Hepatocyte (in vitro differentiated cells): Measurements from ENCODE around the gene POT1. TPM values are rescaled to one million over a fixed set of nuclear protein-coding genes. Genes with fewer than 3 reads are reported as not detected.

Experiments
- DNase-seq: peaks from one replicate; pipeline ENCODE4 v3.0.0-alpha.2; 2016; ENCODE audit warnings: low spot score
- H2AFZ ChIP-seq: fragments of 200-600 bp; sonication (generic); 2 replicates; pipeline ENCODE4 v1.6.0; 2016; ENCODE audit warnings: antibody characterized with exemption, mild to moderate bottlenecking
- H3K27ac ChIP-seq: fragments of 200-600 bp; sonication (generic); 2 replicates; pipeline ENCODE4 v1.5.1; 2016; ENCODE audit warnings: mild to moderate bottlenecking
- H3K27me3 ChIP-seq: fragments of 200-600 bp; sonication (generic); 2 replicates; pipeline ENCODE4 v1.6.1; 2016
- H3K36me3 ChIP-seq: fragments of 200-600 bp; sonication (generic); replicated peaks from 2 replicates; pipeline ENCODE4 v1.5.1; 2016; ENCODE audit warnings: low read depth; ENCODE audit not compliant: insufficient read depth
- H3K4me1 ChIP-seq: fragments of 200-600 bp; sonication (generic); 2 replicates; pipeline ENCODE4 v1.5.1; 2016; ENCODE audit warnings: mild to moderate bottlenecking, moderate library complexity; ENCODE audit not compliant: insufficient read depth
- H3K4me2 ChIP-seq: fragments of 200-600 bp; sonication (generic); 2 replicates; pipeline ENCODE4 v1.6.0; 2016
- H3K4me3 ChIP-seq: fragments of 200-600 bp; sonication (generic); 2 replicates; pipeline ENCODE4 v1.5.1; 2016; ENCODE audit warnings: mild to moderate bottlenecking
- H3K79me2 ChIP-seq: fragments of 200-600 bp; sonication (generic); 2 replicates; pipeline ENCODE4 v1.6.0; 2017; ENCODE audit warnings: mild to moderate bottlenecking
- H3K9me2 ChIP-seq: fragments of 200-600 bp; sonication (generic); replicated peaks from 2 replicates; pipeline ENCODE4 v1.6.0; 2017; ENCODE audit warnings: mild to moderate bottlenecking; ENCODE audit not compliant: insufficient read depth
- H3K9me3 ChIP-seq: fragments of 200-600 bp; sonication (generic); 2 replicates; pipeline ENCODE4 v1.5.1; 2016; ENCODE audit warnings: low read depth, mild to moderate bottlenecking
- H4K20me1 ChIP-seq: fragments of 200-600 bp; sonication (generic); 2 replicates; pipeline ENCODE4 v1.6.0; 2016; ENCODE audit warnings: mild to moderate bottlenecking; ENCODE audit not compliant: insufficient read depth, poor library complexity, severe bottlenecking
- EZH2 ChIP-seq: fragments of 200-600 bp; sonication (generic); IDR thresholded peaks from 2 replicates; pipeline ENCODE4 v1.6.1; 2016; ENCODE audit warnings: antibody characterized with exemption, mild to moderate bottlenecking, borderline replicate concordance
- EZH2phosphoT487 ChIP-seq: fragments of 200-600 bp; sonication (generic); IDR thresholded peaks from one replicate; pipeline ENCODE4 v1.6.1; 2018; ENCODE audit warnings: antibody characterized with exemption, mild to moderate bottlenecking, low read depth, moderate library complexity; ENCODE audit not compliant: unreplicated experiment, severe bottlenecking
- WGBS: methylation state at CpG from one replicate; pipeline ENCODE4 v1.1.6; 2016; ENCODE audit warnings: low lambda C conversion rate; ENCODE audit errors: missing lambda C conversion rate; 5-methylcytosine and 5-hydroxymethylcytosine counted together
- polyA plus RNA-seq: library from polyadenylated mRNA; unstranded; fragments of >200 nt; fragmentation: Nextera tagmentation; extraction: Ambion mirVana; gene quantifications from 2 replicates; pipeline ENCODE4 v1.2.1, GENCODE V29; 2016
- total RNA-seq: library from RNA; depleted of rRNA; stranded (reverse); fragments of >200 nt; gene quantifications from 2 replicates; pipeline ENCODE4 v1.2.3, GENCODE V29; 2014
- TF ChIP-seq, protein P1 (sequence below): fragments of 200-600 bp; sonication (generic); IDR thresholded peaks from 2 replicates; pipeline ENCODE4 v1.5.1; 2016; ENCODE audit warnings: antibody characterized with exemption, mild to moderate bottlenecking; ENCODE audit not compliant: poor library complexity

The POT1 gene
- total and polyA plus RNA-seq, 2 experiments from 2014 or later: 7.8 to 21.2 TPM

DNA sequence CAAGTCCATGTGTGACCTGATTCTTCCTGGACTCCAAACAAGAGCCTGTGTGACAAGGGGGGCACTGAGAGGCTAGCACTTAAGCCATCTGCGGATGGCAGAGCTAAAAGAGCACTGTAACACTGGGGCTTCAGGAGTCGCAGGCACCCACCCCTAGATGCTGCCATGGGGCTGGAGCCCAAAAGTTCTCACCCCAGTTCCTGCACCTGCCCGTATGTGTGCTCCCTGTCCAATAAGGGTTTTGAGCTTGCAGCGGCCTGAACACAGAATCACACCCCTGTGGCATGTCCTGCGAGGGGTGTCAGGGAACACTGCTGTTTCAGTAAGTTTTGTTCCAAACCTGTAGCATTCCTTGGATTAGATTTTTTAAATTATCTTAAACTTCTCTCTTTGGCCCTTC lies 110.8 kb downstream of the POT1 start:
- no peak overlapping the region for H3K27ac ChIP-seq
- no peak overlapping the region for H3K4me2 ChIP-seq
- no peaks in the 10 kb centered on the region for H3K79me2 ChIP-seq
- H3K9me2 ChIP-seq: no peaks in the 10 kb centered on the region
- H3K9me3 ChIP-seq: no peaks in the 10 kb centered on the region
- WGBS: 96% methylated on average over 5 of the region's 5 CpGs
- no peak for TF ChIP-seq EZH2
- TF ChIP-seq, protein P1, sequence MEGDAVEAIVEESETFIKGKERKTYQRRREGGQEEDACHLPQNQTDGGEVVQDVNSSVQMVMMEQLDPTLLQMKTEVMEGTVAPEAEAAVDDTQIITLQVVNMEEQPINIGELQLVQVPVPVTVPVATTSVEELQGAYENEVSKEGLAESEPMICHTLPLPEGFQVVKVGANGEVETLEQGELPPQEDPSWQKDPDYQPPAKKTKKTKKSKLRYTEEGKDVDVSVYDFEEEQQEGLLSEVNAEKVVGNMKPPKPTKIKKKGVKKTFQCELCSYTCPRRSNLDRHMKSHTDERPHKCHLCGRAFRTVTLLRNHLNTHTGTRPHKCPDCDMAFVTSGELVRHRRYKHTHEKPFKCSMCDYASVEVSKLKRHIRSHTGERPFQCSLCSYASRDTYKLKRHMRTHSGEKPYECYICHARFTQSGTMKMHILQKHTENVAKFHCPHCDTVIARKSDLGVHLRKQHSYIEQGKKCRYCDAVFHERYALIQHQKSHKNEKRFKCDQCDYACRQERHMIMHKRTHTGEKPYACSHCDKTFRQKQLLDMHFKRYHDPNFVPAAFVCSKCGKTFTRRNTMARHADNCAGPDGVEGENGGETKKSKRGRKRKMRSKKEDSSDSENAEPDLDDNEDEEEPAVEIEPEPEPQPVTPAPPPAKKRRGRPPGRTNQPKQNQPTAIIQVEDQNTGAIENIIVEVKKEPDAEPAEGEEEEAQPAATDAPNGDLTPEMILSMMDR: no peak
- TF ChIP-seq EZH2phosphoT487: no peak
- no peak for DNase-seq
- no peak overlapping the region for H3K4me3 ChIP-seq
- no peak overlapping the region for H2AFZ ChIP-seq
- no peaks in the 10 kb centered on the region for H3K36me3 ChIP-seq
- no peaks in the 10 kb centered on the region for H3K4me1 ChIP-seq
- H4K20me1 ChIP-seq: no peaks in the 10 kb centered on the region
- H3K27me3 ChIP-seq: no peaks in the 10 kb centered on the region

DNA sequence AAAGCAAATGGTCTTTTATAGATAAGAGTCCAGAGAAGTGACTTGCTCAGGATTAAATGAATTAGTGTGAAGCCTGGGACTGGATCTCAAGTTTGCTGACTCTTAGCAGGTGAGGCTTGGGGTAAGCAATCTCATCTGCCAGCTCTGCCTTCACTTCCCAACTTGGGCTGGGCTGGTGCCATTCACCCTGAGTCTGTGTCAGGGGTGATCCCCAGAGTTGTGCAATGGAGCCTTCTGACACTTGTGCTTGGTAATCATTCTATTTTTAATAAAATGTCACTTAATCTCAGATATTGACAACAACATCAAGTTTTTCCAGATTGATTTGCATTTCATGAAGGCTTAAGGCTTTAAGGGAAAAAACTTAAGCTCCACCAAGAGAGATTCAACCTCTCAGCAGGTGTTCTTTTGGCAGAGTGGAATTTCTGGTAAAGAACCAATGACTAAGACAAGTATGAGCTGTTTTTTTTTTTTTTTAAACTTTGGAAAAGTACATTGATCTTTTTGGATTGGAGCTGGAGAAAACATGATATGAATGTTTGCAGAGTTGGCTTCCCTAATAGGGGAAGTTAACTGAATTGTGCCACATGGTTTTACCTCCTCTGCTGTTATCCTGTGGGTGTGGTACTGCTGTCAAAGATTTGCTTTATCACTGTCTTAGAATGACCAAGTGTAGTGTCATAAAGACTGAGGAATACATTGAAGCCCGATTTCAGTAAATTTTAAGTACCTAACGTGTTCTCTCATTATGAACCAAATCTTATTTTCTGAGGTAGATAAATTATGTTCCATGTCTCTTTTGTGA lies 115.4 kb downstream of the POT1 start:
- no peak overlapping the region for H3K4me2 ChIP-seq
- no peaks in the 10 kb centered on the region for H4K20me1 ChIP-seq
- 76% methylated on average over 2 of the region's 2 CpGs for WGBS

DNA sequence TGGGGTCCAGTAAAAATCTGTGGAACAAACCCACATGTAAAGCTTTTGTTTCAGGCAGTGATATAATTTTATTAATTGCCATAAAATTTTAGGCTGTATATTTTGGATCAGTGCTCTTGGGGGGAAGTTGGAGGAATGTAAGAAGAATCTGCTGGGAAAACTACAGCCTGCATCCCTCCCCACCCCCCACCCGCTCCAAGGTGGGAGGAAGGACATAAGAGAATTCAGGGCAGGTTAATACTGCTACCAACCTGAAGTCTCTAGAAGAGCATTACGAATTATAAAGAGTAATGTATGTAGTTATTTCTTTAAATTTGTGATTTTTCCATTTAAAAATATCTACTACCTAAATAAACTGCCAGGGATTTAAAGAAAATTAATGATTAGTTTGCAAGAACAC lies 116.9 kb downstream of the POT1 start:
- Histone ChIP-seq H3K4me2 (no peak overlapping the region), H3K9me3 (no peaks in the 10 kb centered on the region), H3K27ac (no peak overlapping the region), H3K4me3 (no peak overlapping the region), H3K27me3 (no peaks in the 10 kb centered on the region), H3K36me3 (no peaks in the 10 kb centered on the region), H3K9me2 (no peaks in the 10 kb centered on the region), H3K4me1 (no peaks in the 10 kb centered on the region), H2AFZ (no peak overlapping the region), H3K79me2 (no peaks in the 10 kb centered on the region), H4K20me1 (no peaks in the 10 kb centered on the region)
- TF ChIP-seq, protein P1: no peak
- TF ChIP-seq EZH2: no peak
- TF ChIP-seq EZH2phosphoT487: no peak
- DNase-seq: no peak
- WGBS: 81% methylated on average over 2 of the region's 2 CpGs

More for the DNA sequence above, 115.4 kb downstream of the POT1 start:
- TF ChIP-seq EZH2 (no peak), EZH2phosphoT487 (no peak)
- TF ChIP-seq, protein P1: no peak
- no peak overlapping the region for H3K4me3 ChIP-seq
- no peaks in the 10 kb centered on the region for H3K79me2 ChIP-seq
- no peak overlapping the region for H3K27ac ChIP-seq
- H3K36me3 ChIP-seq: no peaks in the 10 kb centered on the region
- no peak for DNase-seq
- H3K4me1 ChIP-seq: no peaks in the 10 kb centered on the region
- H3K27me3 ChIP-seq: no peaks in the 10 kb centered on the region
- no peaks in the 10 kb centered on the region for H3K9me3 ChIP-seq
- no peaks in the 10 kb centered on the region for H3K9me2 ChIP-seq
- H2AFZ ChIP-seq: no peak overlapping the region
